Activated CD8-positive, alpha-beta memory T cell treated with anti-CD3 and anti-CD28 coated beads, Interleukin-2, amount 50 U/mL, for 24 hours (primary cell): ENCODE results near the gene AQP7.
"Not testable (repeated sequence)": the region's sequence is repeated elsewhere in the genome, so short reads cannot be mapped to it uniquely, and the experiment has no call there.

Experiments used
- DNase-seq: peaks from one replicate; pipeline ENCODE4 v3.0.0-alpha.2; 2020; ENCODE audit errors: extremely low read depth

The AQP7 gene

DNA sequence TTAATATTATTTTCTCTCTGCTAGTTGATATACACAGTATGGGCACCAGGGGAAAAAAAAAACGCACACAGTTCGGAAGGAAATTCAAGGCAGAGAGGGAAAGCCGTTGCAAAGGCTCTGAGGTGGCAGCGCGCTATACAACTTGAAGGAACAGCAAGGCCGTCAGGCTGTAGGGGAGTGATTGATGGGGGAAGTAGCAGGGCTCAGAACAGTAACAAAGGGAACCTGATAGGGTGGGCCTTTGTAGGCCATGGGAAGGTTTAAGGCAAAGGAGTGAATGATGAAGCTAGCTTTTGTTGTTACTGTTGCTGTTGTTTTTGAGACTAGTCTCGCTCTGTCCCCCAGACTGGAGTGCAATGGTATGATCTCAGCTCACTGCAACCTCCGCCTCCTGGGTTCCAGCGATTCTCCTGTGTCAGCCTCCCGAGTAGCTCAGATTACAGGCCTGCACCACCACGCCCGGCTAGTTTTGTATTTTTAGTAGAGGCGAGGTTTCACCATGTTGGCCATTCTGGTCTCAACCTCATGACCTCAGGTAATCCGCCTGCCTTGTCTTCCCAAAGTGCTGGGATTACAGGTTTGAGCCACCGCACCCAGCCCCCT, 27.0 kb downstream of the AQP7 start:
- no peak for DNase-seq

DNA sequence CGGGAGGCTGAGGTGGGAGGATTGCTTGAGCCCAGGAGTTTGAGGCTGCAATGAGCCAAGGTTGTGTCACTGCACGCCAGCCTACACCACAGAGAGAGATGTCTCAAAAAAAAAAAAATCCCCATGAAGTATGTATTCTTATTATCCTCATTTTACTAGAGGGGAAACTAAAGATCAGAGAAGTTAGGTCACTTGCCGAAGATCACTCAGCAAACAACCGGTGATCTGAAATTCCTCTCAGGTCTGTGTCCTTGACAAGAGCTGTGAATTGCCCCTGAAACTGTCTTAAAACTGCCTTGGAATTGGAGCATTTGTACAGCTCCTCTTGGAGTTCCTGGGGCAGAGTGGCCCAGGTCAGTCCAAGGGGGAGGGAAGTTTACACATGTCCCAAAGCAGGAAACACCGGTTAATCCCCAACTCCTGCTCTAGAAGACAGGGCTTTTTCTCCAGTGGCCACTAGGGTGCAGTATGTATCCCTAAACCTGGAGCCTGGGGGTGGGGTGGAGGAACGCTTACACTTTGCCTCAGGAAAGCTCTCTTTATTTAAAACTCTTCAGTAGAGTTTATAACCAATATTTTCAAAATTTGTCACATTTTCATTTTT, 27.6 kb downstream of the AQP7 start:
- DNase-seq = peak; percentile 40

DNA sequence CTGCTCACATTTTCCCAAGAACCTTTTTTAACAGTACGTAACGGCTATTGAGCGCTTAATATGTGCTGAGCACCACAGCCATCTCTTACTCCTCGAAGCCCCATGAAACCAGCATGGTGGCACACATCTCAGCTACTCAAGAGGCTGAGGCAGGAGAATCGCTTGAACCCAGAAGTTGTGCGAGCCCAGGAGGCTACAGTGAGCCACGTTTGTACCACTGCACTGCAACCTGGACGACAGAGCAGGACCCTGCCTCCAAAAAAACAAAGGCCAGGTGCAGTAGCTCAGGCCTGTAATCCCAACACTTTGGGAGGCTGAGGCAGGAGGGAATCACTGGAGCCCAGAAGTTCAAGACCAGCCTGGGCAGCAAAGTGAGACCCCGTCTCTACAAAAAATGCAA, 28.2 kb downstream of the AQP7 start:
- DNase-seq = no peak

DNA sequence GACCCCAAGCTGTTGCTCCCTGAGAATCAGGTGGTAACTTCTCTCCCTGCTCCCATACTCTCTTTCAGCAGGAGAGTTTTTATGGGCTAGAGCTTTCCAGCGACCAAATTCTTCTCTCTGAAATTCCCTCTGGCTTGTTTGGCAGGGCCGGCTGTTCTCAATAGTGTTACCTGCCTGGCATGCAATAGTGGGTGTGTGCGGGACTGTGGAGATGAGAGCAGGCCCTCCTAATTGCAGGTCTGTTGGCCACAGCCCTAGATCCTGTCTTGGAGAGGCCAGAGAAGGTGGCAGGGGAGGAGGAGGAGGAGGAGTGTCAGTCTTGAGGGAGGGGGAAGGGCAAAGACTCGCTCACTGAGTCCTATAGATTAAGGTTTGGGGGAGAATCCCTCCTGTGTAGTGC, 29.5 kb downstream of the AQP7 start:
- no peak for DNase-seq

DNA sequence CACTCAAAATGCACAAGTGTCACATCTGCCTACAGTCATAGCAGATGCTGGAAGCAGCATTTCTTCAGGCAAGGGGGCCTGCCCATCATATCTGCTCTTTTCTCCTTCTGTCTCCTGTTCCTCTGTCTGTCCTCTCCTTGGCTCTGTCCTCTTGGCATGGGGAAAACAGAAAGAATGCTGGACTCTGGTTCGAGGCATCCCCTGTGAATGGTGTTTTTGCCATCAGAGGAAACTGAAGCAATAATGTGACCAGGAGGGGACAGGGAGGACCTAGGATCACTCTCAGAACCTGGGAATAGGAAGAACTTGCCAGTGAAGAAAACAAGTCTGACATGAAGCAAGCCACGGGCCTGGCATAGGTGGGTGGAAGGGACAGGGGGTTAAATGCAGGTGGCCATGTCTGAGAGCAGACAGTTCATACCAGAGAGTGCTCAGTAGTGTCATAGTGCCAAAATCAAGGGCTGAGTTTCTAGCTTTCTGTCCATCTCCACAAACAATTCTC, 35.3 kb downstream of the AQP7 start:
- no peak for DNase-seq

DNA sequence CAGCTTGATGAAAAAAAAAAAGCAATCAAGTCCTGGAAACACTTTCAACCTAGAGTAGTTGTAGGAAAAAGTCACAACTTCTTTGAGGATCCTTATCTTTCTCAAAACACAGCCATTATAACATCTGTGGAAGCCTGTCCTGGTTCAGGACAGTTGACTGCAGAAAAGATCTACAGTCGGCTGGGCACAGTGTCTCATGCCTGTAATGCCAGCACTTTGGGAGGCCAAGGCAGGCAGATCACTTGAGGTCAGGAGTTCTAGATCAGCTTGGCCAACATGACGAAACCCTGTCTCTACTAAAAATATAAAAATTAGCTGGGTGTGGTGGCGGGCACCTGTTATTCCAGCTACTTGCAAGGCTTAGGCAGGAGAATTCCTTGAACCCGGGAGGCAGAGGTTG, 37.6 kb downstream of the AQP7 start:
- not testable (repeated sequence) for DNase-seq

DNA sequence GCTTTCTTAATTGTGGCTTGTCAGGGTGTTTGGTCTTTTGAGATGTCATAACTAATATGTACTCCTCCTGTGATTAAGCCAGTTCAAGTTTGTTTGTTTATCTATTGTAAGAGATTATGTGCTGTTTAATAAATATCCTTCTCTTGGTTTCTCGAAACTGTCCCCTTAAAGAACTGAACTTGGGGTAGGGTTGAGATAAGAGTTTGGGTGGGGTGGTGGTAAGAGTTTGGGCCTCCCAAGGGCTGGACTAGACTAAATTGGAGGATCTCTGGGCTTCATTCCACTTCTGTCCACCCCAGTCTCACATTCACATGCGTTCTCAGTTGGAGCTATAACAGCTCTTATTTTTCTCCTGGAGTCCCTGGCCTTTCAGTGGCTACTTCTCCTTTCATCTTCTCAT, 38.2 kb downstream of the AQP7 start:
- no peak for DNase-seq

DNA sequence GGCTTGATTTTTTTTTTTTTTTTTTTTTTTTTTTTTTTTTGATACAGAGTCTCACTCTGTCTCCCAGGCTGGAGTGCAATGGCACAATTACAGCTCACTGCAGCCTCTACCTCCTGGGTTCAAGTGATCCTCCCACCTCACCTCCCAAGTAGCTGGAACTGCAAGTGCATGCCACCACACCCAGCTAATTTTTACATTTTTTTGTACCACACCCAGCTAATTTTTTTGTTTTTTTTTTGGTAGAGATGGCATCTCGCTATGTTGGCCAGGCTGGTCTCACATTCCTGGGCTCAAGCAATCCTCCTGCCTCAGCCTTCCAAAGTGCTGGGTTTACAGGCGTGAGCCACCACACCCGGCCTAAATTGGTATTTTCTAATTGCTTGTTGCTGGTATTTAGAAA, 43.7 kb downstream of the AQP7 start:
- DNase-seq = not testable (repeated sequence)

DNA sequence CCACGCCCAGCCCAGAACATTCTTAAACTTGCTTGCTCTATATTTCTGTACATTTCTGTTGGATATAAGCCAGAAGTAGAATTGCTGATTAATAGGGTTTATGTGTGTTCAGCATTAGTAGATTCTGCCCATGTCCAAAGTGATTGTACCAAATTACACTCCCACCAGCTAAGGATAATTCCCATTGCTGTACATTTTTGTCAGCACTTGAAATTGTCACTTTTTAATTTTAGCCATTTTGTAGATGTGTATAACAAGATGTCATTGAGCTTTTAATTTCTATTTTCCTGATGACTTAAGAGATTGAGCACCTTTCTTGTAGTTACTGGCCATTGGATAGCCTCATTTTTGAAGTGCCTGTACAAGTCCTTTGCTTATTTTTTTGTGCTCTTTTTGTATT, 46.4 kb downstream of the AQP7 start:
- DNase-seq = no peak

DNA sequence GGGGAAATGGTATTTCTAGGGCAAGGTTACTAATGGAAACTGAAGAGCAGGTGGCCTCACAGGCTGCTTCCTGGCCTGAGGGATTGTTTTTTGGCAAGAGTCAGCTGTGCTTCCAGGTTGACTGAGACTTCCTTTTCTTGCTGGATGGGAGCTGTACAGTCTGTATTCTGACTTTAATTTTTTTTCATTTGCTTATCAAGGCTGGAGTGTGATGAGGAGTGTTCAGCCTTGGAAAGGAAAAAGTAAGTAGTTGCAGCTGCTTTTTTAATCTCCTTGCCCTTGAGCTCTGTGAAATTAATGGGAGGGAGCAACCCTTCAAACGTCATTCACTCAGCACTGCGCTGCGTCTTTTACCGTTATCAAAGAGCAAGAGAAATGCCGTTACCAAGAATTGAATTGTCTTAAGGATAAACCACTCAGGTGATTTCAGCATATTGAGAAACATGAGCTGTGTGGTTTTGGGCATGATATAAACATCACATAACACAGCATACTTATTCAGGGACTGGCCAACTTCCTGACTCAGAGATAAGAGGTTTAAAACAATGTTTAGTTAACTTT, 47.6 kb downstream of the AQP7 start:
- DNase-seq = no peak

DNA sequence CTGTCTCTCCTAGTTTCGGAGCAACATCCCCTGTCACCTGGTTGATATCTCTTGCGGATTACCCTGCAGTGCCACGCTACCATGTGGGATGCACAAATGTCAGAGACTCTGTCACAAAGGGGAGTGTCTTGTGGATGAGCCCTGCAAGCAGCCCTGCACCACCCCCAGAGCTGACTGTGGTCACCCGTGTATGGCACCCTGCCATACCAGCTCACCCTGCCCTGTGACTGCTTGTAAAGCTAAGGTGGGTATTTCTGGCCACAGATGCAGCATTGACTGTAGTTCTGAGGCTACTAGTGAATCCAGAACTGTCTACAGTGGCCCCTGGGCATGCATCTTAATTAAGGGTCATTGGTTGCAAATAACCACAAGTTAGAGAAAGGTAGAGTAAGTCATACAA, 50.8 kb downstream of the AQP7 start:
- DNase-seq = no peak

DNA sequence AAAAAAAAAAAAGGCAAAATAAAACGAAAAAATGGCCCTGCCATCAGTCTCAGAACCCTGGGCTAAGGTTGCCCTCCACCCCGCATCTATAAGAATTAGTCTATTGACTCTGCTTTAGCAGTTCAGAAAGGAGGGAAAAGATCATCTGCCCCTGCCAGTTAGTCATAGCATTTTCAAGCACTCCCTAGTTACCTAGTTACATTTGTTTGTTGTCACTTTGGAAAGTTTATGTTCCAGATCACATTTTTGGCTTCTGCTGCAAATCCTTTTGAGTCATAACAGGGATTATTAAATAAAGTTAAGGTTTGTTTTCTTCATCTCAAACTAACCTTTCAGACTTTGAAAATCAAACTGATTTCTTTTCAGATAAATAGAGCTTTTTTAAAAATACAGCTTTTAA, 52.1 kb downstream of the AQP7 start:
- DNase-seq = no peak

DNA sequence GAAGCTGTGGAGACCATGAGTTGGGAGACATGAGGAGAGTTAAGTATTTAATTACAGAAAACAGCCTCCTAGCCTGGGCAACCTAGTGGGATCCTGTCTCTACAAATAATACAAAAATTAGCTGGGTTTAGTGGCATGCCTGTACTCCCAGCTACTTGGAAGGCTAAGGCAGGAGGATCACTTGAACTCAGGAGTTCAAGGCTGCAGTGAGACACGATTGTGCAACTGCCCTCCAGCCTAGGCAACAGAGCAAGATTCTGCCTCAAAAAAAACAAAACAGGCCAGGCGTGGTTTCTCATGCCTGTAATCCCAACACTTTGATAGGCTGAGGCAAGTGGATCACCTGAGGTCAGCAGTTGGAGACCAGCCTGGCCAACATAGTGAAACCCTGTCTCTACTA, 52.6 kb downstream of the AQP7 start:
- no peak for DNase-seq

DNA sequence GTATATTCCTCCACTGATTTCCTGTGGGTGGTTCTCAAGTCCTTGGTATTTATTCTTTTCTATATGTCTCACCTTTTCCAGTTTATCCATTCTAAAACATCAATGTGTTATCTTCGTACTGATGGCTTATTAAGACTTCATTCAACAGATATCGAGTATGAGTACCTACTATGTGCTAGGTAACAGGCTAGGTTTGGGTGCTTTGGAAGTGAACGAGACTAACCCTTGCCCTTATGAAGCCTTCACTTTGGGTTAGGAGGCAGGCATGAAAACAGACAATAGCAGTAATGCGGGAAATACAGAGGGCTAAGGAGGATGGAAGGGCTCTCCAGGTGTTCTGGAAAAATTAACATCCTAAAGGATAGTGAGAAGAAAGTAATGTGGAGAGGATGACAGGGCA, 53.4 kb downstream of the AQP7 start:
- no peak for DNase-seq

DNA sequence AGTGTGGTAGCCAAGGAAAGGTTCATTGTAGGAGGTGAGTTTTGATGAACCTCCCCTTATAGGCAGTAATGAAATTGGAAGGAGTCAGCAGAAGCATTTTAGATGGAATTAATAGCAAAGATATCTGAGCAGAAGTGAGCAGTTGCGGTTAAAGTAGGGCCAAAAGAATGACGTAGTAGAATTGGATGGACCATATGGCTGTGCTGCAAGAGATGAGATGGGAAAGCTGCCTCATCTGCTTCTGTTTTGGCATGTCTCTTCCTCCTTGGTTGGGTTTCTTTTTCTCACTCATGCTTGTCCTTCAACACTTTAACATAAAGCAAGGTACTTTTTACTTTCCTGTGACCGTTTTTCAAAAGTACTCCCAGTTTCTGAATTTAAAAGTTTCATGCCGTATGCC, 55.8 kb downstream of the AQP7 start:
- DNase-seq = no peak

DNA sequence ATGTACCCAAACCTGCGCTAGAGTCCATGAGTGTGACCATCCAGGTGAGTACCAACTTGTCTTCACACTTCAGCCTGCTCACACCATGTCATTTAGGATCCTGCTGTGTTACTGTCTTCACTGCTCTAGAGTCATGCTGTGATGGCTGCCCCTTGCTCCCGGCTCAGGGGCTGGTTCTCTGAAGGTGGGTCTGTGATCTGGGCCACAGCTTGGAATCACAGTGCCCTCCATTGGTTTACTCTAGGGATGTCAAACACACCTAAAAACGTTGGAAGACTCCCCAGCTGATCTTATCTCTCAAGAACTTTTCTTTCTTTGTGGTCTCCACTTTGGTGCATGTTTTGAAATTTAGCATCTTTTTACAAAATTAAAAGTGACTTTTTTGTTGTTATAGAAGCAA, 58.2 kb downstream of the AQP7 start:
- no peak for DNase-seq

DNA sequence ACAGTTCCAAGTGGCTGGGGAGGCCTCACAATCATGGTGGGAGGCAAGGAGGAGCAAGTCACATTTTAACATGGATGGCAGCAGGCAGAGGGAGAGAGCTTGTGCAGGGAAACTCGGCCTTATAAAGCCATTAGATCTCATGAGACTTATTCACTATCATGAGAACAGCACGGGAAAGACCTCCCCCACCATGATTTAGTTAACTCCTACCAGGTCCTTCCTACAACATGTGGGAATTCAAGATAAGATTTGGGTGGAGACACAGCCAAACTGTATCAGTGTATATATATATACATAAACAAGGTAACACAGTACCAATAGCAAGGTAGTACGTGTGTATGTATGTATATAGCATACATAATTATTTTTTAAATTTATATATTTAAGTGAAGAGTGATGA, 61.2 kb downstream of the AQP7 start:
- DNase-seq = no peak

DNA sequence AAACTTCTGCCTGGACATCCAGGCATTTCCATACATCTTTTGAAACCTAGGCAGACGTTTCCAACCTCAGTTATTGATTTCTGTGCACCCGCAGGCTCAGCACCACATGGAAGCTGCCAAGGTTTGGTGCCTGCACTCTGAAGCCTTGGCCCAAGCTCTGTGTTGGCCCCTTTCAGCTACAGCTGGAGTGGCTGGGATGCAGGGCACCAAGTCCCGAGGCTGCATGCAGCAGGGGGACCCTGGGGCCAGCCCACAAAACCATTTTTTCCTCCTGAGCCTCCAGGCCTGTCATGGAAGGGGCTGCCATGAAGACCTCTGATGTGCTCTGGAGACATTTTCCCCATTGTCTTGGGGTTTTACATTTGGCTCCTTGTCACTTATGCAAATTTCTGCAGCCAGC, 62.2 kb downstream of the AQP7 start:
- DNase-seq = no peak
